ENCODE results near the gene ZC3H6.
"Not testable (repeated sequence)": the region's sequence is repeated elsewhere in the genome, so short reads cannot be mapped to it uniquely, and the experiment has no call there.

Gene ZC3H6

DNA sequence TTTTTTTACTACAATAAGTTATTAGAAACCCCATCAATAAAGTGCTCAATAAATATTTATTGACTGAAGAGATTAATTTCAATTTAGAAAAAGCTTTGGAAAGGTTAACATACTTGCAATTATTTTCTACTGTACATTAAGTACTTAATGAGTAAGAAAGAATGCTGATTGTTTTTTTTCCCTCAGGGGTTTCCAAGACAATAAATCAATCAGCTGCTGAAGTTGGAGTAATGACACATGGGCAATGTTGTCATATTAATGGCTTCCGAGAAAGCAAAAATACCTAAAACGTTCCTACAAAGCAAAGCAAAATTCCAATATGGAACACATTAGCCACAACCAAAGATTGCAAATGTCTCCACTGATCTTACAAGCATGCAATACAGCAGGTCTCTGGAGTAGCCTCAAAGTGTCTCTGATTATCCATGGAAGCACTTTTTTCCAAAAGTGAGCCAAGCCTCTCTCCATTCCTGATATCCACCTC is 66.7 kb downstream of the ZC3H6 start:
- TF ChIP-seq, protein P1, sequence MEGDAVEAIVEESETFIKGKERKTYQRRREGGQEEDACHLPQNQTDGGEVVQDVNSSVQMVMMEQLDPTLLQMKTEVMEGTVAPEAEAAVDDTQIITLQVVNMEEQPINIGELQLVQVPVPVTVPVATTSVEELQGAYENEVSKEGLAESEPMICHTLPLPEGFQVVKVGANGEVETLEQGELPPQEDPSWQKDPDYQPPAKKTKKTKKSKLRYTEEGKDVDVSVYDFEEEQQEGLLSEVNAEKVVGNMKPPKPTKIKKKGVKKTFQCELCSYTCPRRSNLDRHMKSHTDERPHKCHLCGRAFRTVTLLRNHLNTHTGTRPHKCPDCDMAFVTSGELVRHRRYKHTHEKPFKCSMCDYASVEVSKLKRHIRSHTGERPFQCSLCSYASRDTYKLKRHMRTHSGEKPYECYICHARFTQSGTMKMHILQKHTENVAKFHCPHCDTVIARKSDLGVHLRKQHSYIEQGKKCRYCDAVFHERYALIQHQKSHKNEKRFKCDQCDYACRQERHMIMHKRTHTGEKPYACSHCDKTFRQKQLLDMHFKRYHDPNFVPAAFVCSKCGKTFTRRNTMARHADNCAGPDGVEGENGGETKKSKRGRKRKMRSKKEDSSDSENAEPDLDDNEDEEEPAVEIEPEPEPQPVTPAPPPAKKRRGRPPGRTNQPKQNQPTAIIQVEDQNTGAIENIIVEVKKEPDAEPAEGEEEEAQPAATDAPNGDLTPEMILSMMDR (IDR thresholded peaks at IDR 0.05; ENCODE audit: low read length, missing control alignments) = no peak
- no peak overlapping the region for H3K4me3 ChIP-seq (replicated peaks; ENCODE audit: low read depth, low read length)
- no peak for DNase-seq (ENCODE audit: low read depth)

DNA sequence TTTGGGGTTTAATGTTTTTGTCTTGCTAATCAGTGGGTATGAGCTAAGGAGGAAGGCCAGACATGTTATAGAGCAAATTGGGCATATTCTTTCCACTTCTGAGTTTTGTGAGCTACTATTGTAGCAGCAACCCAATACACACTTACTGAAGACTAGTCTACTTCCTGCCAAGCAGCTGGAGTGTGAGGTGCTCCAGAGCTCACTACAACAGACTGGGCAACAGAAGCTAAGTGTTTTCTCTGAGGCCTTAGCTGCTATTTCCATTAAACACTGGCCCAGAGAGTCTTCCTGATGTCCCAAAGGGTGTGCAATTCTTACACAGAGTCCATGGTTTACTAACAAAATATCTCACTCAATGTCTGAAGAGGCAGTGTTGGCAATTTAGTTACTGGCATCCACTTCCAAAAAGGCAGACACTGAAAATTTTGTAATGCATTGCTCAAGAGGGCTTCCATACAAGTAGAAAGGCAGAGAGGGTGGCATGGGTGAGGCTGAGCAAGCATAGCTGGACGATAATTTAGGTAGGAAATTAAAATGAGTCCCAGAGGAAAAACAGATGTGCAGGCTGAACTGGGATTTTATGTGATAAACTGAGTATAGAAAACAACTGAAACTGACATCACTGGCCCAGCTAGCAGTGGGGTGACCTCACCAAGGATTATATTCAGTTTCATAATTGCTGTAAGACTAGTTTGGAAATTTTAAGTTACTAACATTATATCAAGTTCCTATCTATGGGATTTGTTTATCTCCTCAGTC is 68.6 kb downstream of the ZC3H6 start:
- peak; percentile 2 for DNase-seq (ENCODE audit: low read depth)
- TF ChIP-seq, protein P1 (IDR thresholded peaks at IDR 0.05; ENCODE audit: low read length, missing control alignments) = no peak
- no peak overlapping the region for H3K4me3 ChIP-seq (replicated peaks; ENCODE audit: low read depth, low read length)

DNA sequence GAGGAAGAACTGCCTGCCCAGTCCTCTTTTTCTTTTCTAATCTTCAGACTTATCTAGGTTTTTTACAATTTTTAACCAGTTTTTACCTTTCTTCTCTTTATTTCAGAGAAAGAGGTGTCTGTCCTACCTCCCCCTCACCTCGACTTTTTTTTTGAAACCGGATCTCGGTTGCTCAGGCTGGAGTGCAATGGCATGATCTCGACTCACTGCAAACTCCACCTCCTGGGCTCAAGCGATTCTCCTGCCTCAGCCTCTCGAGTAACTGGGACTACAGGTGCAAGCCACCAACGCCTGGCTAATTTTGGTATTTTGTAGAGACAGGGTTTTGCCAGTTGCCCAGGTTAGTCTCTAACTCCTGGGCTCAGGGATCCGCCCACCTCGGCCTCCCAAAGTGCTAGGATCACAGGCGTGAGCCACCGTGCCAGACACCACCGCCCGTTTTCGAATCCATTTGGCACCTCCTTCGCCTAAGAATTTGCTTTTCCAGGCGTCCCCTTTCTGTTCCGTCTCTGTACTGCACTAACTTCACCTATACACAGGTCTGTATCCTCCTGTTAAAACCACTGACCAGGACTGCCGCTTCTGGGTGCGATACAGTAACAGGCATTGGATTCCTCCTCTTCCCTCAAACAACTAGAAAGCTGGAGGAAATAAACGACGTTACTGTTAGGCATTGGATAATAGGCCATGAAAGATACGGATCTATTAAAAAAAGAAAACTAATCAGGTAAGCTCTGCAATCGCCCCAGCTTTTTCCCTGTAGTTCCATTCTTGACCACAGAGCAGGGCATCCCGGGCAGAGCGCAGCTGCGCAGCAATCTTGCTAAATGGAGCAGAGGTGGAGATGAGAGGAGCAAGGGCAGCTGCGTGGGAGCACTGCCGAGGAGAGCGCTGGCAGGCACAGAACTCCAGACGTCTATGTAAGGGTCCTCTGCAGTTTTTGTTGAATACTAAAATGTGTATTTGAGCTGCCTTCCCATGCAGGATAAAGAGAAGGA is 69.9 kb downstream of the ZC3H6 start:
- TF ChIP-seq, protein P1 (IDR thresholded peaks at IDR 0.05; ENCODE audit: low read length, missing control alignments) = no peak
- H3K4me3 ChIP-seq (replicated peaks; ENCODE audit: low read depth, low read length) = no peak overlapping the region
- no peak for DNase-seq (ENCODE audit: low read depth)

DNA sequence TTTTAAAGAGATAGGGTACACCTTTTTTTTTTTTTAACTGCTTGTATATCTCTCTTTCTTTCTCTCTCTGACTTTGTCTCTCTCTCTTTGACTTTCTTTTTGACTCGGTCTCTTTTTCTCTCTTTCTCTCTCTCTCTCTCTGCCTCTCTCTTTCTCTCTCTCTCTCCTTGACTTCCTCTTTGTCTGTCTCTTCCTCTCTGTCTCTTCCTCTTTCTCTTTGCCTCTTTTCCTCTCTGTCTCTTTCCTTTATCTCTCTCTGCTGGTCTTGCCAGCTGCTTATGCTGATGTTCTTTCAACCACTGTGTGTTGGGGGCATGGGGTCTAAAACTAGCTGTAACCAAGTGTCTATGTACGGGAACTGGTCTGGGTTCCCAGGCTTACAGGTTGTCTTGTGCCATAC is 76.9 kb downstream of the ZC3H6 start:
- not testable (repeated sequence) for H3K4me3 ChIP-seq (replicated peaks; ENCODE audit: low read depth, low read length); DNase-seq (ENCODE audit: low read depth)

DNA sequence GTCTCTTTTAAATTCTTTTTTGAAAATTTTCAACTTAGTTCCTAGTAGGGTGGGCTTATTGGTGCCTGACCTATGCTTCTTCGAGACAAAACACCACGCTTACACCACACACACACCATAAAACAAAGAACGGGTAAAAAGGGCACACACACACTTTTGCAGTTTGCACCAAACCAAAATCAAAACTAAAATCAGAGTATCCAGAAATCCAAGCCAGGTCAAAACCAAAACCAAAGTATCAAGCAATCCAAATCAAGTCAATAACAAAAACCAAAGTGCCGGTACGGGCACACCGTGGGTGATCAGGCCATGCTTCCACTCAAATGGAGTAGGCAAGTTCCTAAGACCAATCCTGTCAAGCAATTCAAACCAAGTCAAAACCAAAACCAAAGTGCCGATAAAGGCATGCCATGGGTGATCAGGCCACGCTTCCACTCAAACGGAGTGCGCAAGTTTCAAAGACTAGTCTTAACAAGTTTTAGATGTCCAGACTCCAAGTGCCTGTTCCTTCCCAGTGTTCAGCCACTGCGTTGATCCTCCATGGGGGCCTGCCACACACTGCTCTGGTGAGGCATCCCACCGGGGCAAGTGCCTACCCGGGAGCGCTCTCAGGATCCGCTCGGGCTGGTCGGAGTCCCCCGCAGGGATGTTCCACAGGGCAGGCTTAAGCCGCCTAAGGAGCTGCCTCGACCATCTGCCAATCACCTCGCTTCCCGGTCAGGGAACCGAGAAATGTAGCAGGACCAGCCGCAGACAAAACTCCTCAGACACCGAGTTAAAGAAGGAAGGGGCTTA is 77.6 kb downstream of the ZC3H6 start:
- not testable (repeated sequence) for DNase-seq (ENCODE audit: low read depth); H3K4me3 ChIP-seq (replicated peaks; ENCODE audit: low read depth, low read length)

DNA sequence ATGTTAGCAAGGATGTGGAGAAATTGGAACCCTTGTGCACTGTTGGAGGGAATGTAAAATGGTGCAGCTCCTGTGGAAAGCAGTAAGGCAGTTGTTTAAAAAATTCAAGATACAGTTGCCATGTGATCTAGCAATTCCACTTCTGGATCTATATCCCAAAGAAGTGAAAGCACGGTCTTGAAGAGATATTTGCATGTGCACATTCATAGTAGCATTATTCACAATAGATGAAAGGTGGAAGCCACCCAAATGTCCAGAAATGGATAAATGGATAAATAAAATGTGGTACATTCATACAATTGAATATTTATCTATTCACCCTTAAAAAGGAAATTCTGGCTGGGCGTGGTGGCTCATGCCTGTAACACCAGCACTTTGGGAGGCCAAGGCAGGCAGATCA is 78.9 kb downstream of the ZC3H6 start:
- DNase-seq (ENCODE audit: low read depth); H3K4me3 ChIP-seq (replicated peaks; ENCODE audit: low read depth, low read length): not testable (repeated sequence)

DNA sequence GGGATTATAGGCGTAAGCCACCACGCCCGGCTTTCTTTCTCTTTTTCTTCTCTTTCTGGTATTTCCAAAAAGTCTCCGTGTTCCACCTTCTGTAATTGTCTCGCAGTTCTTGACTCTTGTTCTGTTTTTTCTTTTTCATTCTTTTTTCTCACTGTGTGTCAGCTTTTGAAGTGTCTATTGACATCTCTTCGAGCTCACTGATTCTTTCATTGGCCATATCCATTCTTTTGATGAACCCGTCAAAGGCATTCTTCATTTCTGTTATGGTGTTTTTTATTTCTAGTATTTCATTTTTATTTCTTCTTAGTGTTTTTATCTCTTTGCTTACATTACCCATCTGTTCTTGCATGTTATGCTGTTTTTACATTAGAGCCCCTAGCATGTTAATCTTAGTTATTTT is 84.7 kb downstream of the ZC3H6 start:
- not testable (repeated sequence) for DNase-seq (ENCODE audit: low read depth); H3K4me3 ChIP-seq (replicated peaks; ENCODE audit: low read depth, low read length)

Data from fibroblast of pulmonary artery (primary cell).